IPS DF 4.7 (cell line): Measurements from ENCODE around the gene ENO4.
A peak's percentile ranks its signal among the peaks of the same experiment; 100 is the strongest.

Experiments
- DNase-seq: peaks from one replicate; pipeline ENCODE4 v3.0.0-alpha.2; 2013; ENCODE audit warnings: low spot score; ENCODE audit errors: extremely low read depth

The ENO4 gene

DNA sequence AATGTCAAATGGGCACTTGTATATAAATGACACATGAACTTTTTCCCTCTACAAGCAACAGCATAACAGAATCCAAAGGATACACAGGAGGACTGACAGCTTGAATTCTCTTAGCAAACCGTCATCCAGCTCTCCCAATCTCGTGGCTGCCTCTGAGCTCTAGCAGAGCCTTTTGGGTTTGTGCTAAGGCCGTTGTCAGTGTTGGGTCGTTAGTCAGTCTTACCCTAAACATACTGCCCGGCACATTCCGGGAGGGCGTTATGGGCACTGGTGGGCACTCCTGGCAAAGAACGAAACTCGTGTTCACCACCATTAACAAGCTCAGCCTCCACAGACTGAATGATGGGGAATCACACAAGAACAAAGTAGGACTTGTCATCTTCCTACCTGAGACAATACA, 19.6 kb upstream of the ENO4 start:
- DNase-seq = no peak

DNA sequence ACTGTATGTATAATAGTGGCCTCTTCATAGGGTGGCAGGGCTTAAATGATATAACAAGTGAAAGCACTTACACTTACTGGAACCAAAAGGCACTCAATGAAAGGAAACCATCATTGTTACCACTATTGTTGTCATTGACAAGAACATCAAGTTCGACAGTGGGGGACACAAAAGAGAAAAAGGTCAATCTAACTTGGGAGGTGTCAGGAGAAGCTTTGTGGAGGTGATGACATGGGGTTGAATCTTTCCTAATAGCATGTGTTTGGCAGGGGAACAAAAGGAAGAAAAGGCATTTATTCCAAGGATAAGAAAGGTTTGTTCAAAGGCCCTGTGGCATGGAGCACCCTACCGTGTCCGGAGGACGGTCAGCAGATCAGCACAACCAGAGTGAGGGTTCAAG, 18.2 kb upstream of the ENO4 start:
- DNase-seq = no peak

DNA sequence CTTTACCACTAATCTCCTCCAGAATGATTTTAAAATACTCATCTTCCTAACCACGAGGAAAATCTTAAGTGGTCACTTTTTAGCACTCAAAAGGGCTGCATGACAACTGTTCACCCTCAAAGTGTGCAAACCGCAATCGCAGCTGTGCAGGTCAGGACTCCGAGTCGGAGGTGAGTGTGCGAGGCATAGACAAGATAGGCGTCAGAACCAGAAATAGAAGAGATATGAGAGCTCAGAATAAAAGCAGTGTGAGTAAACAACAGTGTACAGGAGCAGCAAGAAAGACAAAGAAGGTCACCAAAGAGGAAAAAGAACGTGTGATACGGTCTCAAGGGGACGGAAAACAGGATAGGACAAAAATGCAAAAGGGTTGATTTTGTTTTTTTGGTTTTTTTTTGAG, 17.5 kb upstream of the ENO4 start:
- no peak for DNase-seq

DNA sequence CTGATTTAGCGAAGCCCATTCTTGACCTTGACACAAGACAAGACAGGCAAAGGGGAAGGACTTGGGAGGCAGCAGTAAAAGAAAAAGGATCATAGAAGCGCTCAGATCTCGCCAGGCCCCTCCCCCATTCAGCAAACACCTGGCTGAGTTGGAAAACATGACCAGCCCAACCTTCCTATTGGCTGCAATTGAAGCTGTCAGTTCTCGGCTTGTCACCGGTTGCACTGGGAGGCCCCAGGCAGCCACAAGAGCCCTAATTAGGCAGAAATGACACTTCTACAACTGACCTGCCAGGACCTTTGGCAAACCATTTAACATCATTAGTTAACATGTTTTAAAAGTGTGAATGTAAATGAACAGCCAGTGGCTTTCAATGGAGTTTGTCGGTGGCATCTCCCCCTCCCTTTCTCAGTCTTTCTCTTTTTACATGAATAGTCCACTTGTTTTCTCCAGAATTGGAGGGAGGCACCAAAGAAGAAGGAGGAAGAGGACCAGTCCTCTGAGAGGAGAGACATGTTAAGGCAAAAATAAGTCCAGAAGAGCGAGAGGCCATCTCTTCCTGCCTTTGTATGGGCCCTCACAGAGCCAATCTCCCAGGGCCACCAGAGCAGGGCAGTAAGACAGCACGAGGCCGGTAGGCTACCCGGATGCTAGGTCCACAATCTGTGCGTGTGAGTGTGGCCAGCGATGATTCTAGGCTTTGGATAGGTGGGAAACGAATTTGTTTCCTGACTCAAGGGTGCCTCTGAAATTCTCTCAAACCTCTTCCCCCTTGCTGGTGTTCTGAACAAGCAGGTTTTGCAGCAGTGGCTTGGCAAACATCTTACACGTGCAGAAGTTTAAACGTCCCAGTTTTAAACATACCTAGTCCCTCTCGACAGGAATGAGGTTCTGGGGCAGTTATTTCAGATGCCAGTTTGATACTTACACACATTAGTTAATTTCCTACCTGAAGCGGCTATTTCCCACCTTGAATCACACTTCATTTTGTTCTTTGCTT, 15.0 kb upstream of the ENO4 start:
- no peak for DNase-seq

DNA sequence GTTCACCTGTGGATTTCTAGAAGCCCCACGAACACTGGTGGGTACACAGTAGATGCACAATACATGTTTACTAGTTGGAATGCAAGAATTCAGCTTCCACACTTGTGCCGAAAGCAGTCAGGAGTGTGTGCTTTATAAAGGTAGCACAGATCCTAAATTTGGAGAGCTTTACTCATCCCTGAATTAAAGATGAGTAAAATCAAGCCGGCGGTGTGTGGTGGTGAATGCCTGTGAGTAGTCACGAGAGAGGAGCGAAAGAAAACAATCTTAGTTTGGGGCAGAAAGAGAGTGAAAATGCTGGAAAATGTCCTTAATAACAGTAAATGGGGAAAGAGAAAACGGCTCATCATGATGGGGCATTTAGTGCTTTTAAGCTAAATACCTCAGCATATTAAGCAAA, 13.6 kb upstream of the ENO4 start:
- DNase-seq = no peak

DNA sequence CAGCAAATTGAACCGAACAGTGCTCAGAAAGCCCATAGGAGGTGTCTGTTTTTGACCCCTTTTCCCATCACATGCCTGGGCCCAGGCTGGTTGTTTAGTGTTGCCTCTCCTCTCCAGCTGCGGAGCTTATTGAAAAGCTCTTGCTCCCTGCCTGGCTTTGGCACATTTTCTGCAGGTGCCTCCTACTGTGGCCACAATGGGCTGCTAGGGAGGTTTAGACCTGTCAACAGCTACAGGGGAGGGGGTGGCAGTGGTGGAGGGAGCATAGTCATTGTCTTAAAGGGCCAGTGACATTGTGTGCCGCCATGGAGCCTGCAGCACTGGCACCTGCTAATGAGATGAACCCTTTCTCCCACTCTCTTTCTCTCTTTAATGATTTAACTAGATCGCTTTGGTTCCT, 13.2 kb upstream of the ENO4 start:
- peak; percentile 71 for DNase-seq

DNA sequence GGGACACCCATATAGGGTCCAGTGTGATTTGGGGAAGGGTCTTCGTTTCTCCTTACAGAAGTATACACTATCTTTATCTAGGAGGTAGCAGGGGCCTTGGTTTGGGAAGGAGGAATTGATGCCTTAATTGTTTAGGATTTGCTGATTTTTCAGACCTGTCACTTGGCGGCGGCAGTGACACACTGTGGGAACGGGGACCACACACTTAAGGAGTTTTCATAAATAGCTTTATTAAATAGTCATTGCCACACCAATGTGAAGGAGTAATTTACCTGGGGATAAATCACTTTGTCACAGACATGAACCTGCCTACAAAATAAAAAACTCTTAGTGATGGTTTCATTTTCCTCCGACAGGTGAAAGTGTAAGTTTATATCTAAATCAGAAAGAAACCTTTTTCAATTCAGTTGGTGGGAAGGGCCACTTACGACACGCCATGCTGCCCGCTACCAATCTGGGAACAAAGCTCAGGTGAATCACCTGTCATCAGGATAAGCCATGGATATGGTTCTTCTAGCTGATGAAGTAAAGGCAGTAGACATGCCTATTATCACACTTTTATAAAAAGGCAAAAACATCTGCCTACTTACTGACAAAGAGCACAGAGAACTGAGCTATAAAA, 12.3 kb upstream of the ENO4 start:
- no peak for DNase-seq

DNA sequence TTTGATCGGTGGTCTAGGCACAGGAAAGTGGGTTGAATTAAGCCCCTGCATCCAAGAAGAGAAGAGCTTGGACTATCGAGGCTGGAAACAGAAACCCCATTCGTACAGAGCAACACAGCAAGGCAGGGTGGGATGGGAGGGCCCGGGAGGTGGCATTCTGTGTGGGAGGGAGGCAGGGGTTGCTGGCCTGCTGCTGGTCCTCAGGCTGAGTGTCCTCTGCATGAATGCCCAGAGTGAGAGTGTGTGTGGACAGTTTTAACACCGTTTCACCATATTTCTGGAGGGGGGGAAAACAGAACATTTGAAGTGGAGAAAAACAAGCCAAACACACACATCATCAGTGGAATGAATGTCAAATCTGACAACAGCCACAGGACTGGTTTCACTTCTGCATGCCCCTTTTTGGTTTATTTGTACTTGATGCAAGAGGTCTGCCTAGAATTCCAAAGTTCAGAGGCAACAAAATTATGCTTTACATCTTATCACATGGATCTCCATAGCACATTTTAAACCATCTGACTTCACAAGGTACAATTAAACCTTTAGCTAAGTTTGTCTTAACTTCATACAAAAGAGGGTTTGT, 11.1 kb upstream of the ENO4 start:
- DNase-seq = no peak

DNA sequence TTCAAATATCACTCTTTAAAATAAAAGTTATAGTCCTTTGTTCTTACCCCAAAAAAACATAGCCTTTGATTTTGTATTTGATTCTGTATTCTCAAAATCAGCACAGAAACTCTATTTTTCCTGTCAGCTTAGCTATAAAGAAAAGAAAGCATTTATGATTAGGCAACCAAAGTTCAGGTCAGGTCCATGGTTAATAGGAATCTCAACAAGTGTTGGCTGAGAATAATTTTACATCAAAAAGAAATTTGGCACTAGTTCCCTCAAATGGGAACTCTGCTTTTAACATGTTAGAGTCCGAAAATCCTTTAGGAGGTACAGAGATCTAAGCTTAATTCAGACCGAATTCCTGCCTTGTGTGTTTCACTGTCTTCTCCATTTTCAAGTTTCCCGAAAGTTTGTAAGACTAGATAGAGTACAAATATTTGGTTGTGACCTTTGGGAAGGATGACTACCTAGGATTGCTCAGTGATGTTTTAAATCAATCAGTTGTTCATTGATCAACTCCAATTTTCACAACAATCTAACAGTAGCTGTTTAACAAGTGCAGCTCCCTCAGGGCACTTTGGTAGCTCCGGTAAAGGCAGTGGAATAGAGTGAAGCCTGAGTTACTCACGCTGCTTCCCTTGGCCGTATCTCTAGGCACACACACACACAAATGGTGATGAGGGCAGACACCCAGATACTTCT, 8.8 kb upstream of the ENO4 start:
- no peak for DNase-seq

DNA sequence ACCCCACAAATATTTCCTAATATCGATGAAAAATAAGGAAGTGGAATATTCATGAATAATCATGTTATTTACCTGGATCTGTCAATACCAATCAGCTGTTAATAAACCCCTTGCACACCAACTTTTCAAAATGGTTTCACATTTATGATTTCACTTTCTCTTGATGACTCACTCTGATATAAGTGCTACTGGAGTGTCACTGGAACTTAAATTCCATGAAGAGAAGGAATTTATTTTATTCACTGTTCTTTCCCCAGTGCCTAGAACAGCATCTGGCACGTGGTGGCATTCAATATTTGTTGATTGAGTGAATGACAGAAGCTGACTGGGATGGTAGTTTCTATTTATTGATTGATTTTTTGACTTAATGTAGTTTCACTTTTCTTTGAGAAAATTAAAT, 3.5 kb upstream of the ENO4 start:
- DNase-seq = no peak

DNA sequence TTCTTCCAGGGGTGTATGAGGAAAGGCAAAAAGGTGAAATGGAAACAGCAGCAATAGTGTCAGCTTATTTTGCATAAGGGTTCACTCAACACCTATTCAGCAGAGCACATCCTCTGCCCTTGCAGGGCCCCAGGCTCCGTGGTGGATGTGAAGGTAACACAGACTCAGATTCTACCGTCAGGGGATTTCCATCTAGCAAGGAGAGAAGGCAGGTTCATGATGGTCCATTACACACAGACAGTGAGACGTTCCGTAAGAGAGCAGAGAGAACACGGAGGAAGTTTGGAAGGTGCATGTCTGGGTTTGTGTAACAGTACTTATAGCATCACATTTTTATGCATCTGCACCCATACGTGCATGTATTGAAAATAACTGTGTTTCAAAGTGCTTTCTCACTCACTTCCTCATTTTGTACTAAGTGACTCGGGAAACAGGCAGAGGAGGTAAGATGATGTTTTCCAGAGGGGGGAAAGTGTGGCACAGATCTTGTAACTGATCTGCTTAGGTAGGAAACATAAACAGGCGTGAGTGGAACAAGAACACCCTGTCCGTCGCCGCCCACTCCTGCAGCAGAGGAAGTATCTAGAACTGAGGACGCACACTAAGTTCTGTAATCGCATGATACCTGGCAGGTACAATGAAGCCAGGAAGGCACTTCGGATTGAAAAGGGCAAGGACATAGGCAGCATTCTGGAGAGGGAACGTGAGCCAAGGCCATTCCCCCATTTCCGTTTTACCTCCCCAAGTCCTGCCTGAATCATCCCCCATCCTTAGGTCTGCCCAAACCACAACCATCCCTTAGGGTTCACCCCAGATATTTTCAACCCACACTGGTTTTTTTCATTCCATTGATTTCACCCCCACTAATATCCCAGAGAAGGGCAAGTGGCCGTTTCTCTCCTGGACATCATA, 1.0 kb upstream of the ENO4 start:
- DNase-seq = no peak

DNA sequence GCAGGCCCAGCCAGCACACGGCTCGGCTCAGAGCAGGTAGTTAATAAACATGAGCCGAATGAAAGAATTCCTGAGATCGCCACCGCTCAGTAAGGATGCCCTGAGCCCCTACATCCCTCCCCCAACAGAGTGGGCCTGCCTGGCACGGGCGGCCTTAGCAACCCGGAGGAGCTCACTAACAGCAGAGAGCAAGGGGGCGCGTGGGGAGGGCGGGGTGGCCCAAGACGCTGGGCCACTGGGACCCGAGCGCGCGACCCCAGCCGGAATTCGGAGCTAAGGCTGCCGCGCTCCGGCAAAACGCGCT, 403 bp upstream of the ENO4 start:
- DNase-seq = no peak

DNA sequence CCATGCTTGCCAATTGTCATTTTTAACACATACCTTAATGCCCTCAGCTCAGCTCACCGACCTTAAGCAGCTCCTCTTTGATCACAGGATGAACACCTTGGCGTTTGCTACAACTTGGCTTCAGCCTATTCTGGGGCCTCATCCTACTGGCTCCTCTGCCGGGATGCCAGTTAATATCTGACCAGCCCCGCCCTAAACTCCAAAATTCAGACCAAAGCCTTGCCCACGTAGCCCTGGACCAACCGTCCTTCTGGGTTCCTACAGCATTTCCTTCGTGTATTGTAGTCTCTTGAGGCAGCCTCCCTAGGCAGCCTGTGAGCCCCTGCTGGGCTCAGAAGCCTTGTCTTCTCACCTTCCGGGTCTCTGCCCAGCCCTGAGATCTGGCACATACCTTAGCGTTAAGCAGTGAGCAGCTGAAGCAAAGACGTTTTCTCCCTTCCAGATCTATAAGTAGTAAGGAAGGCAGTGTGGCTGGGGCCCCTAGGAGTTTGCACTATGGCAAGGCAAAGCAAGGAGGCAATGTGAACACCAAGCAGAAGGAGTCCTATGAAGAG, 836 bp downstream of the ENO4 start:
- no peak for DNase-seq

DNA sequence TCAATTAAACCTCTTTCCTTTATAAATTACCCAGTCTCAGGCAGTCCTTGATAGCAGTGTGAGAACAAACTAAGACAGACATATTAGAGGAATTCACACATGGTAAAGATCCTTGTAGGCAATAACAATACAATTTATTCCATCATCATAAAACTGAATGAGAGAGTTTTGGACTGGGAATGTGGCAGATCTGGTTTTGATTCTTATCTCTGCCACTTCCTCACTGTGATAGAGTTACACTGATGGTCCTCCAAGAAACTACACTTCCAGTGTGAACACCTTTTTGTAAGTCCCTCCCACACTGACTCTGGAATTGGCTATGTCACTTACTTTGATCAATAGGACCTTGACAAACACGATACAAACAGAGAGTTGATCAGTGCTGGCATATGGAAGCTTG, 2.9 kb downstream of the ENO4 start:
- no peak for DNase-seq

DNA sequence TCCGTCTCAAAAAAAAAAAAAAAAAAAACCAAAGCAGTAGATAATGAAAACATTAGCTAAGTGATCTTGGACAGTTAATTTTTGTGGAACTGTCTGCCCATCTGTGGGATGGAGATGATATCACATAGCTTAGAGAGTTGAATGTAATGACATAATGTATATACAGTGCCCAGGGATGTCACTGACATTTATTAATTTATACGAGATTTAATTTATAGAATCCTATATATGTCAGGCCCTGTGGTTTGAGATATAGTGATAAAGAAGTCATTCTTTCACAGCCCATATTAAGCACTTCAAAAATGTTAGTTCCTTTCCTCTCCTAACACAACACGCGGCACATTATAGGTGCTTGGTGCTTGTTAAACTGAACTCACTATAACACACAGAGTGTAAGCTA, 4.0 kb downstream of the ENO4 start:
- no peak for DNase-seq

DNA sequence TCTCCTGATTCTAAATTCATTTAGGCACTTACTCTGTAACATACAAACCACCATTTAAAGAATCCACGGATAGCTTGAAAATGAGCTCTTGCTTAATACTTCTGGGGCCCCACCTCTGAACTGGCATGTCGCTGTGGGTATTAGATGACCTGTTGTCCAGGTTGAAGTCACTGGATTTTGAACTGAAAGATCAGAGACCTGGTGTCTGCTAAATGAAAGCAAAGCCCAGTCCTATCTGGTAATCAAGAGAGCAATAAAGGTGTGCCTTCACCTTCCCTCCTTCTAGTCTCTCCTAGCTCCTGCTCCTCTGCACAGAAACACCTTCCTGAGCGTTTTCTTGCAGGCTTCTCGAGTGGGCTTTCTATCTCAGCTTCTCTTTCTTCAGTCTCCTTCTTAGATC, 4.4 kb downstream of the ENO4 start:
- DNase-seq = no peak

DNA sequence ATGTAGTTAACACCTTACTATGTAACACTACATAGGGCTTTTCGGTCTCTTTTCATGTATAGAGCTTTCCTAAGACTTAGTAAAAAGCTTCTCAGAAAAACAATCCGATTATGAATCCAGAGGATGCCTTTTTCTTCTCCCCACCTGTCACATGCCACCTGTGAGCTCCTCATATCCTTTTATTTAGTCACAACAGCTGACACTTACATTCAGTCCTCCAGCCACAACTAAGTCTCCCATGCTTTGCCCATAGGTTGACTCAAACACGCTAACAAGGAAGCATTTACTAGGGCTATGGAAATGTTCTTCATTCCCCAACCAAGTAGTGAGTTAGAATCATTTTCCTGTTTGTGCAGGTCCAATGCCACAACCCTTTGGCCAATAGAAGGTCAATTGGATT, 7.9 kb downstream of the ENO4 start:
- no peak for DNase-seq

DNA sequence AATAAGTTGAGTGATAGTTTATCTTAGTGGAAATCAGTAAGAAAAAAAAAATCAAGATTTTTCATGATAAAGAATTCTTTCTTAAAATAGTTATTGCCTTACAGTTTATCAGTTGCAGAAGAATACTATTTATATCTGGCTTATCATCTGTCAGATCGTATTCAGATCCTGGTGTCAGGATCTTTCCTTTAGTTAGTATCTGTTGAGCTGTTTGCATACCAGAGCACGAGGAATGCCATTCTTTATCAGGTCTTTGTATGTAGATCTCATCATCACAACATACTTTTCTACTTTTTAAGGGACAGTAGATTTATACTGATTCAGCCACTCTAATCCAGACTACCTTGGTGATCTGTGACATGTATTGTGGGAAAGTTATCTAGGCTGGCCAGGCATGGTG, 12.5 kb downstream of the ENO4 start:
- no peak for DNase-seq

DNA sequence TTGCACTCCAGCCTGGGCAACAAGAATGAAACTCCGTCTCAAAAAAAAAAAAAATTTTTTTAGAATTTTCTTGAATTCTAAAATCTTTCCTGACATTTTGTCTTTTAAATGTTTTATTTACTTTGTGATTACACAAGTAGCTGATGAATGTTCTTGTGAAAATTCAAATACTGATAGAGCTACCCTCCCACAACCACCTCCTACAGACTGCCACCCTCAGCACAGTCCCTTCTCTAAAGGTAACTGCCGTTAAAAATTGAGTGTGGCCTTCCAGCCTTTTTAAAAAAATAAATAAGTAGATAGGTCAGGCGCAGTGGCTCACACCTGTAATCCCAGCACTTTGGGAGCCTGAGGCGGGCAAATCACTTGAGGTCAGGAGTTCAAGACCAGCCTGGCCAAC, 15.1 kb downstream of the ENO4 start:
- no peak for DNase-seq

DNA sequence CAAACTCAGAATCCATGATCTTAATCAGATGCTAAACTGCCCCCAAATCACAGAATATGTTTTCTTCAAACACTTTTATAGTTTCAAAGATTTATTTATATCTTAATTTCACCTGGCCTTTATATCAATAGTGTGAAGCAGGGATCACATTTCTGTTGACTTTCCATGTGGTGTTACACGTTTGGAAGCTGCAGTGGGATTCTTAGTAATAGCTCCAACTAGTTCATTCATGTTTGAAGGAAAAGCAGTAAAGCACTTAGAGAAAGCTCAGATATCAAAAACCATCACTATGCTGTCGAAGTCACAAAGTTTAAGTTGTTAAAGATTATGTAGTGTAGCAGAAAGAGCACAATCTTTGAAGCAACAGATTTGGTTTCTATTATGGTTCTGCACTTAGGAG, 16.8 kb downstream of the ENO4 start:
- DNase-seq = no peak
